GM19025 (cell line): ENCODE results near the gene CD6.

ENCODE experiments used
- ATAC-seq: cut with Tn5 transposase; IDR thresholded peaks from one replicate; pipeline ENCODE4 v1.9.1; 2021; ENCODE audit warnings: mild to moderate bottlenecking, low read depth, moderate library complexity; ENCODE audit not compliant: unreplicated experiment

CD6 gene

DNA sequence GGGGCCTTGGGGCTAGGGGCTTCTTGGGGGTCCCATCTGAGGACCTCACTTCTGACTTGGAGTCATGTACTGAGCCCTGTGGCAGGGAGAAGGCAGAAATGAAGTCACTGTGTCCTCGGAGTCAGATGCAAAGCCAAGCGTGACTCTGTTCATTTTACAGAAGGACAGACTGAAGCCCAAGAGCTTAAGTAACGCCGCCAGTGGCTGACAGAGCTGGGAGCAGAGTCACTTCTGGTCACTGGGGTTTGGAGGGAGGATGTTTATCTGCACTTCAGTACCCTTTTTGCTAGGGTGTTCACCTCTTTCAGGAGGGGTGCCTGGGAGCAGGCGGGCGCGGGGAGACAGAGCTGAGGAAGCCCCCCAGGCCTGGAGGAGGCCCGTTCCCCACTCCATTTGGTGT lies 10.7 kb downstream of the CD6 start:
- ATAC-seq, result no peak

DNA sequence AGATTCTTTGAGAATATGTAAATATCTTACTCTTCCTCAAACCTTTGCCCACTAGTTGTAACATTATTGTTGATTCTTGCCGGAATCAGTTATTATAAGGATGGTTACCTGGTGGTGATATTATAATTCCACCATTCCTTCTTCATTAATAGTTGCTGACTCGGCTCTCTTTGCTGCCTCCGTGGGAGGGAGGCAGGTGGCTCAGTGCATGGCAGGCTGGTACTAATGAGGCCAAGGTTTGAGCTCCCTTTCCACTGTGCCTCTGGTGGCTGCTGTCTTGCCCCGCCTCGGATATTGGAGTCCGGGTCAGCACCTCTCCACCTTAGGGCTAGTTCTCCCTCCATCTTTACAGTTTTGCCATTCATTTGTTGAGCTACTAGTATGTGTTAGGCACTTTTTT lies 12.7 kb downstream of the CD6 start:
- no peak for ATAC-seq

DNA sequence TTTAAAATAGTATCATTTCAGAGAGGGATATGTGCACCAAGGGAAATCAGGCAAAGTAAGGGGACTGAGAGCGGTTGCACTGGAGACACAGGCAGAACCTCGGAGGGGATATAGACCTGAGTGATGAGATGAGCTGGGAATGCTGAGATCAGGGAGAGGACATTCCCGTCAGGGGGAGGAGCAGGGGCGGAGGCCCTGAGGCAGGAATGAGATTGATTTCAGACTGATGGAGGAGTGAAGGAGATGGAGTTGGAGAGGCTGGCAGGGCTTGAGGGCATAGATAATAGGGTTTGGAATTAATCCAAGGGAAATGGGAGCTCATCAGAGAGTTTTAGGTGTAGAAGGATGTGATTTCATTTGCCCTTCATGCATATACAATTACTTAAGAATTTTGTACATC lies 13.2 kb downstream of the CD6 start:
- ATAC-seq, result no peak

DNA sequence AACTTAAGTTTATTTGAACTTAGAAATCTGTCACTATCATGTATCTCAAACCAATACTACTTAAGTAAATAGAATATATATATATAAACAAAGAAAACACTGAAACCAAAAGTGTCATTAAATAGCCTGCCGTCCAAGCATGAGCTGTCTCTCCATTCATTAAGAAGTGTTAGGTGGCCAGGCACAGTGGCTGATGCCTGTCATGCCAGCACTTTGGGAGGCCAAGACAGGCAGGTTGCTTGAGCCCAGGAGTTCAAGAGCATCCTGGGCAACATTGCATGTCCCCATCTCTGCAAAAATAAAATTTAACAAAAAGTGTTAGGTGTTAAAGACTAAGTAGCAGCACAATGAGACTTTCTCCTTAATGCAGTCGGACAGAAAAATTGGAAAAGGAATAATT lies 14.0 kb downstream of the CD6 start:
- no peak for ATAC-seq

DNA sequence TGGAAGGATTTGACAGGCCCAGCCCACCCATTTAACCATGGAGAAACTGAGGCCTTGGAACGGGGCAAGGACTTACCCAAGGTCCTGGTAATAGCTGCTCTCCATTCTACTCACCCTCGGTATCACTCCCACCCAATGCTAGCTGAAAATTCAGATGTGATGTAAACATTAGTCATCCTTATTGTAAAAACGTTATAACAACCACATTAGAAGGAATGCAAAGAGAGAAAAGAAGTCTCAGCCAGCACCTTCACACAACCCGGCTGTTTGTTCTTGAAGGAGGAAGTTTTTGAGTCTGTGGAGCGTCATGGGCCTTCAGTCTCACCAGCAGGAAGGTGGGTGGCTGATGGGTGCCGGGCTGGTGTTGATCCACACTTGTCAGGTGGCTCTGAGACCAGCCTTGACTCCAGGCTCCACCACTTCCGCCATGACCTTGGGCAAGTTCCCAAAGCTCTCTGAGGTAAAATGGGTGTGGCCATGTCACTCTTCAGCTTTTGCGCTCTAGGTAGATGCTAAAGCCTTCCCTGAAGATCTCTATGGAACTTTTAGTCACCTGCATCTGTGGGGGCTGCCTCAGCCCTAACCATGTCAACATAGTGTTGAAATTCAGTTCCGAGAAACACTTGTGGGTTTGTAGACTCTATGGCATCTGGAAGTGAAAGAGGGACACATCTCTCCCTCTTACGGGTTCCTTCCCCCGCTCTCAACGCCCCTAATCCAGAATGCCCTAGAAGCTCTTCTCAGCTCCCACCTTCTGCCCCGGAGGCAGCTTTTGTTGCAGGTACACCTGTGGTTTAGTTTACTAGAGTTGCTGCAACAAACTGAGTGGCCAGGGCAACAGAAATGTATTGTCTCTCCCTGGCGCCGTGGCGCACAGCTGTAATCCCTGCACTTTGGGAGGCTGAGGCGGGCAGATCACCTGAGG lies 14.8 kb downstream of the CD6 start:
- no peak for ATAC-seq

DNA sequence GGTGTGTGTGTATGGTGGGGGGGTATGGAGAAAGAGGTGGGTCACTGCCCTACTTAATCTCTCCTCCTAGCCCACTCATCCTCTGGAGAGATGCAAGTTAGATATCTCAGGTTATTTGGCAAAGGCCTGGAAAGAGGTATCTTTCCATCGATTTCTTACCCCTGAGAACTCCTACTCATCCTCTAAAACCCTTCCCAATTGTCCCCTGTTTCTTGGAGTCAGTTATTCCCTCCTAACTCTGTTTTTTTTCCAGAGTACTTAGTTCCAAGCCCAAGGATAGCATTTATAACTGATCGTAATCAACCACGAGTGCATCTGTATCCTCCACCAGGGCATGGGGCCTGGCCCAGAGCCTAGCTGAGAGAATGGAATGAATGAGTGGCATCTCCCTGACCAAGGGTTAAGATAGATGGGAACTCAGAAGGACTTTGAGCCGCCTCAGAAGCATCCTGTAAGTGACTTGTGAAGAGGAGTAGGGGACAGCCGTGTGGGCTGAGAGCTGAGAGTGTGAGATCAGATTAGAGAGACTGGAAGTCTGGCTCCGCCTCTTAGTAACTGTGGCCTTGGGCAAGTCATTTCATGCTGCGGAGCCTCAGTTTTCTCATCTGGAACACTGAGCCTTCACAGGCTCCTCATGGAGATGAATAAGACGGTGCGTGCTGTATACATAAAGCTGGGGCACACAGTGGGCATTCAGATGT lies 16.2 kb downstream of the CD6 start:
- ATAC-seq, result no peak

DNA sequence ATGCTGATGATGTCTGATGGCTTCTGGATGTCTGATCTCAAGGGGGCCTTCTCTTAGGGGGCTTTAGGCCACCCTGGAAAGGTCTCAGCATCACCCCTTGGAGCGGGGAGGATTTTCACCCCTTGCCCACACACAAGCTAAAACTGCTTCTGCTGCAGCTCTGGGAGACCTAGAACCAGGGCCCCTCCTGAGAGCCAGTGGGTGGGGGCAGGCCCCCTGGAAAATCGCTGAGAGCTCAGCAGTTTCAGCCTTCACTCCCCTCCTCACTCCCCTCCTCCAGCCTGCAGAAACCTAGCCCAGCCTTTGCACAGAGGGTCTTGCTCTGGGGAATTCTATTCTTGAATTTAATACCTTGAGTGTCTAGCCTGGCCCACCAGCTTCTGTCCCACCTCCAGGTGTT lies 17.2 kb downstream of the CD6 start:
- no peak for ATAC-seq

DNA sequence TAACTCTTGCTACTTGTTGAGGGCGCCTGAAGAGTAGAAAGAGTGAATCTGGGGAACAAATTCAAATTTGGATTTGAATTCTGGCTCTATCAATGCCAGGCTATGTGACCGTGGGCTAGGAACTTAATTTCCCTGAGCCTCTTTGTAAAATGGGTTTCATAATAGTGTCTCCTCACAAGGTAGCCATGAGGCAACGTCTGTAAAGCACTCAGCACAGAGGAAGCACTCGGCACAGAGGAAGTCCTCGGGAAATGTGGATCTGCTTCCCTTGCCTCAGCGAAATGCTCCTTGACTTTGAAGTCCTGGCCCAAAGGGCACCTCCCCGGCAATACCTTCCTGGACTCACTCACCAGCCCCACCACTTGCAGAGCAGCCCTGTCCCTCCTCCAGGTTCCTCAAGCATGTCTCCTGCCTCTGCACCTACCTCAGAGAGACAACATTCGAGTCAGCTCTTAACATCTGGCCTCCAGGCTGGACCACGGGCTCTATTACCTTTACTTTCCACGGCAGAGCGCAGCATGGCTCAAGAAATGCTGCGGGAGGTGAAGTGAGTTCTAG lies 17.7 kb downstream of the CD6 start:
- ATAC-seq, result no peak

DNA sequence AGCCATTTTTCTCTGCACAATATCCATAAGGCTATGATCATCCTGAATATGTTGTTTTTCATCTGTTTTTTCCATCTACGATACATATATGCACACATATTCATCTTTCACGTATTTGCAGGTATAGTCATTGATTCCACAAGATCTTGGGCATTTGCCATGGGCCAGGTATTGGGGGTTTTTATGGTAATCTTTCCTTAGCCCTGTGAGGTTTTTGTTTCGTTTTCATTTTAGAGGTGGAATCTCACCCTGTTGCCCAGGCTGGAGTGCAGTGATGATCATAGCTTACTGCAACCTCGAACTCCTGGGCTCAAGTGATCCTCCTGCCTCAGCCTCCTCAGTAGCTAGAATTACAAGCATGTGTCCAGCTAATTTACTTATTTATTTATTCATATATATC lies 20.0 kb downstream of the CD6 start:
- no peak for ATAC-seq

DNA sequence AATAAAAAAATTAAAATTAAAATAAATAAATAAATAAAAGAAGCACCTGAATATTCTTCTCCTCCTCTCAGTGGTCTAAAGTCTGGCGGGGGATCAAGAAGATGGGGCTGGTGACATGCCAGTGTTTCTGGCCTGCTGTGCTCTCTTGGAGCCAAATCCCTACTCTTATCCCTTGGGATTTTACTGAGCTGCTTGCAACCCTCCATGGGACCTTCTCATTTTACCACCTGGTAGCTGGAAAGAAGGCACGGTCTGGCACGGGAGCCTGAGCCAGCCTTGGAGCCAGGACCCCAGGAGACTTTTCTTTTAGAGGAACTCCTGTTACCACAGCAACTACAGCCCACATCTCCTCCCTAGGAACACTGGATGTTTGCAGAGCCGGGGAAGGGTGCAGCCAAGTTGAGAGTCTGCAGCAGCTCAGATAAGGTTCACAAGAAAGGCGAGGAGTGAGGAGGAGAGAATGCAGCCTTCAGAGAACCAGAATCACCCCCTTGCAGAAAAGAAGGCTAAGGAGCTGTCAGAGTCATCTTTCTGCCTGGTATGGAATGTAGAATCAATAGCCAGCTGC lies 21.4 kb downstream of the CD6 start:
- ATAC-seq, result no peak

DNA sequence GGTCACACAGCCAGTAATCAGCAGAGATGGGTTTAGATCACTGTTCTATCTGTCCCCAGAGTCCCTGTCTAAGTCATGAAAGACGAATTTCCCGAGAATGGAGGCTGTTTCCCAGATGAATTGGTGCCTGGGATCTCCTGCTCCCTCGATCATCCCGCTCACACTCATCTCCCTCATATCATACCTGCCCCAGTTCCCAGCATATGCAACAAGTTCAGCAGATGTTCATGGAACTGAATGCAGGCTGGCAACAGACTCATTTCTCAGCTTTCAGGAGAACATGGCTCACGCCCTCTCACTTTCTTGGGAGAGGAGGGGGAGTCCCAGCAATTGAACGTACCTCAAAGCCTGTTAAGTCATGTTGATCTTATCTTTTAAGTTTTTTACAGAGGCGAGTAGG lies 22.1 kb downstream of the CD6 start:
- no peak for ATAC-seq

DNA sequence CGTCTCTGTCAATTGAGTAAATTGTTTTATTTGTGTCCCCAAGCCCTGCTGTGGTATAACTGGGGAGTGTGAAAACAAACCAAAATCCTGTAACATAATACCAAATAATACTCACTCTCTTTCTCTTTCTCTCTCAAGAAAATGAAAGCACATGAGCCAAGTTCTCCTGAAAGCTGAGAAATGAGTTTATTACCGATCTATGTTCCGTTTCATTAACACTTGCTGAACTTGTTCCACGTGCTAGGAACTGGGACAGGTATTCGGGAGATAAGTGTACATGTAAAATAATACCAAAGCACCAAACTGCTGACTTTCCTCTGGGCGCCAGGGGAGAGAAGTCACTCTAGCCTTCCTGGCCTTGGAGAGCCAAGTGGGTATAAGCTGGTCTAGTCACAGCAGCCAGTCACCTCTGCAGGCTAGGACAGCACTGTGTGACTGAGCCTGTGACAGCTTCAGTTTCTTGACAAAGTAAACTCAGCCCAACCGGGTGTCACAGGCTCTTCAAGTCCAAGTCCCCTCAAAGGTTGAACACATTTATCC lies 23.1 kb downstream of the CD6 start:
- no peak for ATAC-seq

DNA sequence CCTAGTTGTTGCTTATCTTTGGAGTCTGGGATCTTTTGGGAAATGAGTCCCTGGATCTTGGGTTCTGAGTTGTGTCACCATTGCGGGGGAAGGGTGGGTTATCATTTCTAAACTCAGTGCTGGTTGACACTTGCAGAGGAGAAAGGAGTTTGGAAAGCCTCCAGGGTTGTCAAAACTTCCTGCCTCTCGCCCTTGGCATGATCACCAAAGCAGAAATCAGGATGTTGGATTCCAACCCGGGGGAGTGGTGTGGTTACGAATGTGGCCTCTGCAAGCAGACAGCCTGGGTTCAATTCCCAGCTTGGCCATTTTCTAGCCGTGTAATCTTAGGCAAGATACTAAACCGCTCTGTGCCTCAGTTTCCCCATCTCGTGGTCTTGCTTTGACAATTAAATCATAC lies 24.3 kb downstream of the CD6 start:
- ATAC-seq, result no peak

DNA sequence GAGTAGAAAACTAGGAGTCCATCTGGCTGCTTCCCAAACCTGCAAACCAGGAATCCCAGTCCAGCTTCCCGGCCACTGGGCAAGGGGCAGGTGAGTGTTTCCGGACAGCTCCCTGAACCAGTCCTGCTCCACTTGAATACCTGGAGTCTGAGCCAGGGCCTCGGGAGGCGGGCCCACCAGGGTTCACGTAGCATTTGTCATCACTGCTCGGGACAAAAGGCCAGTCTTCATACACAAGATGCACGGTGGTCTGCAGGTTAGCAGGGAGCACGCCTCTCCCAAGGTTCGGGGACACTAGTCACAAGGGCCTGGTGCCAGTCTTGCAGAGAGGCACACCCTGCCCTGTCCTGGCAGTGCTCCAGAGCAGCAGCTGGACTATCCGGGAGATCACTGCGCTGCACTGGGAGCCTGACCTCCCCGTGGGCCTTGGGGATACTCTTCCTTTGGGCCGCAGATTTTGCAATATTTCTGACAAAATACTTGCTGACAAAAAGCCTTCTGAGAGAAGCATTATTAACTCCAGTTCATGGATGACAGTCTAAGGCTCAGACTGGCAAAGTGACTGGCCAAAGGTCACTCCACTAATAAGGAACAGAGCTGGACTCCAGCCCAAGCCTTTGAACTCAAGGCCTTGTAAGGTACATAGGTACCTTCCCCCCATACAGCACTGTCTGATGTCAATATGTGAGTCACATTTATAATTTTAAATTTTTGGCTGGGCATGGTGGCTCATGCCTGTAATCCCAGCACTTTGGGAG lies 25.1 kb downstream of the CD6 start:
- ATAC-seq, result no peak

DNA sequence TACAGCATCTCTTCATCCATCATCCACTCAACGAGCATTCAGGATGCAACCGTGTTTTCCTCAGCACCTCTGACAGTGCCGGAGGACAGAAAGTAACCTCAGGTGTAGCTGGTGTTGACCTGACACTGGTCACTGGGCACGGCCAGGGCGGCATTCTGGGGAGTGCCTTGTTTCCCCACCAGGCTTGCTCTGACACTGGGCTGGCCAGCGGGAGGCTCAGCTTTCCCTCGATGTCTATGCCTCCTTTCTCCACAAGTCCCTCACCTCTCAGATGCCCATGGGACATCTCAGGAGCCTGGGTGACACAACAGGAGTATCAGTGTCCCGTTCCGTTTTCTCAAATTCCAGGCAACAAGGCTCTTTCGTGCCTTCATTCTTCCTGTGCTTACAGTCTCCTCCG lies 28.9 kb downstream of the CD6 start:
- no peak for ATAC-seq

DNA sequence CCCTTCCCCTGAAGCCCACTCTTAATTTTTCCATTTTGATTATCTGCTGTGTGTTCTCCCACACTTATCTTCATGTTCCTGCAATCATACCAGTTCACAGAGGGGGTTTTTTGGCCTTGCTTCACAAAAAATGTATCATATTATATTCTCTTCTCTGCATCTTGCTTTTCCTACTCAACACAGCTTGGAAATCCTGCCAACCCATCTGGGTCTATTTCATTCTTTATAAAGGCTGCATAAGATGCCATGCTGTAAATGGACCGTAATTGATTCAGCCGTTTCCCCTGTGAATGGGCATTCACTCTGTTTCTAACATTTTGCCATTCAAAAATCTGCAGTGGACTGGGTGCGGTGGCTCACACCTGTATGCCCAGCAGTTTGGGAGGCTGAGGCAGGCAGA lies 30.5 kb downstream of the CD6 start:
- no peak for ATAC-seq

DNA sequence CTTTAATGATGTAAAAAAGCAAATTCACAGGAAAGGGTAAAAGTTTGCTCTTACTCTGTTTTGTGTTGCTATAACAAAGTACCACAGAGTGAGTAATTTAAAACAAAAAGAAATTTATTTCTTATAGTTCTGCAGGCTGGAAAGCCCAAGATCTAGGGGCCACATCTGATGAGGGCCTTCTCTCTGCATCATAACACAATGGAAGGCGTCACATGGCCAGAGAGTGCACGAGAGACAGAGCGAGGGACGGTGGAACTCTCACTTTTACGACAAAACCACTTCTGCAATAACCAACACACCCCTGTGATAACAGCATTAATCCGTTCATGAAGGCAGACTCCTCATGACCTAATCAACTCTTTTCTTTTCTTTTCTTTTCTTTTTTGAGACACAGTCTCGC lies 31.1 kb downstream of the CD6 start:
- ATAC-seq, result no peak

DNA sequence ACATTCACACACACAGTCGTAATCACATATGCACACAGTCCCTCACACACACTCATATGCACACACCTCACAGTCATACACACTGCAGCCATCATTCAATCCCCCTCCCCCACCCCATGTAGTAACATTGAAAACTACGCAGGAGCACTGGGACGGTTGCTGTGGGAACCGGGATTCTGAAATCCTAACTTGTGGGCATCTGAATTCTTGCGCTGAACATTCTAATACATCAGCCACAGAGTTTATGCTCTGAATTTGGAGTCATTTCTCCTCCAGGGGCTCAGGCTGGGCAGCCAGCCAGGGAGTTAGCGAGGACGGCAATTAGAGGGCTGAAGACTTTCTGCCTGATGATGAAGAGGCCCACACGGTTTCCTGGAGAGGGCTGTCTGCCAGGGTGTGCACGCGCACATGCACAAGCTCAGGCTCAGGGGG lies 32.7 kb downstream of the CD6 start:
- no peak for ATAC-seq

DNA sequence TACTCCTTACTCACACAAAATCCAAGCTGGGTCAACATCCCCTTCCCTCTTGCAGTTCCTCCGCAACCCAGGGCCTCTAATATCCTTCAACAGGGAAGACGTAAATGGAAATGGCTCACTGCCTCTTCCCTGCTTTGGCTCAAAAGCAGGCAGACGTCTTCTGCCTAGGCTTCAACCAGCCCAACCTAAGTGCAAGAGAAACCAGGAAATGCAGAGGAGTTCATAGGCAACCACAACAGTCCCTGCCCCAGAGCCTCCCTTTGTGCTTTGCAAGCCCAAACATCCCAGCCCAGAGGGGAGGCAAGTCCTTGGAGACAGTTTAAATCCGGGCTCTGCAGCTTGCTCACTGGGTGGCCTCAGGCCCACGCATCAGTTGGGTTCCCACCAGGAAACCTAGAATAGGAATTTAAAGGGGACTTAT lies 33.3 kb downstream of the CD6 start:
- no peak for ATAC-seq

DNA sequence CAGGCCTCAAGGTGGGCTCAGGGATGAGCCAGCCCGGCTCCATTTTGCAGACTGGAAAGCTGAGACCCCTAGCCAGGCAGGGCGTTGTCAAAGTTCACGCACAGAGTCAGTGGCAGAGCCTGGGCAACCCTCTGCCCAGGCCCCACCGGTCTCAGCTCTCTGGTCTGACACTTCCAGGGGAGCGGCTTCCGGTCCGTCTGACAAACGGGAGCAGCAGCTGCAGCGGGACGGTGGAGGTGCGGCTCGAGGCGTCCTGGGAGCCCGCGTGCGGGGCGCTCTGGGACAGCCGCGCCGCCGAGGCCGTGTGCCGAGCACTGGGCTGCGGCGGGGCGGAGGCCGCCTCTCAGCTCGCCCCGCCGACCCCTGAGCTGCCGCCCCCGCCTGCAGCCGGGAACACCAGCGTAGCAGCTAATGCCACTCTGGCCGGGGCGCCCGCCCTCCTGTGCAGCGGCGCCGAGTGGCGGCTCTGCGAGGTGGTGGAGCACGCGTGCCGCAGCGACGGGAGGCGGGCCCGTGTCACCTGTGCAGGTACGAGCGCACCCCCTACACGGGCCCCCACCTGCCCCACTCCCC lies 36.0 kb downstream of the CD6 start:
- ATAC-seq, result no peak
